H1 (cell line): Measurements from ENCODE around the gene RNF144A.

Experiments
- CHD7 ChIP-seq: fragments of 300-600 bp; sonication (generic); IDR thresholded peaks from 2 replicates; pipeline ENCODE4 v1.7.1; 2012; ENCODE audit warnings: low read length, moderate library complexity, mild to moderate bottlenecking, inconsistent platforms; ENCODE audit not compliant: insufficient replicate concordance
- CTCF ChIP-seq, 3 experiments: IDR thresholded peaks; 1 replicate in 2 of 3; 2 replicates in 1 of 3; pipeline versions ENCODE4 v1.5.1 to v1.6.1; 2011; ENCODE audit warnings: low read length in 3 of 3, mild to moderate bottlenecking in 3 of 3, inconsistent platforms in 2 of 3, low read depth in 1 of 3, moderate library complexity in 1 of 3; ENCODE audit not compliant: insufficient read depth in 1 of 3; ENCODE audit errors: control extremely low read depth in 1 of 3
- GABPA ChIP-seq: IDR thresholded peaks from 2 replicates; pipeline ENCODE4 v1.6.1; 2011; ENCODE audit warnings: mild to moderate bottlenecking, low read length, moderate library complexity, borderline replicate concordance; ENCODE audit not compliant: insufficient read depth
- JUND ChIP-seq: IDR thresholded peaks from 2 replicates; pipeline ENCODE4 v1.6.1; 2011; ENCODE audit warnings: mild to moderate bottlenecking, improper control_type of control experiment, low read length
- MAX ChIP-seq: IDR thresholded peaks from 2 replicates; pipeline ENCODE4 v1.6.1; 2012; ENCODE audit warnings: inconsistent platforms
- POLR2A ChIP-seq, 2 experiments: IDR thresholded peaks; 1 replicate in 1 of 2; 2 replicates in 1 of 2; pipeline ENCODE4 v1.6.1; 2011; ENCODE audit warnings: low read depth in 2 of 2, low read length in 2 of 2, mild to moderate bottlenecking in 2 of 2; ENCODE audit errors: control extremely low read depth in 1 of 2
- POLR2AphosphoS5 ChIP-seq: IDR thresholded peaks from 2 replicates; pipeline ENCODE4 v1.6.1; 2011; ENCODE audit warnings: low read depth, low read length
- USF2 ChIP-seq: IDR thresholded peaks from 2 replicates; pipeline ENCODE4 v1.6.1; 2011; ENCODE audit warnings: low read length, improper control_type of control experiment

GRCh38 chr2:6933911-6934310 is 16.7 kb downstream of the RNF144A start:
- TF ChIP-seq POLR2A (IDR thresholded peaks at IDR 0.05; ENCODE audit: control extremely low read depth in 1 of 2, low read depth in 2 of 2, low read length in 2 of 2) (no peak), CTCF (IDR thresholded peaks at IDR 0.05; ENCODE audit: control extremely low read depth in 1 of 3, insufficient read depth in 1 of 3, low read depth in 1 of 3, low read length in 3 of 3) (no peak), MAX (no peak), GABPA (no peak), USF2 (no peak), CHD7 (no peak), JUND (no peak), POLR2AphosphoS5 (no peak)
